ENCODE measurements around the gene MICAL2.
A peak's percentile ranks its signal among the peaks of the same experiment; 100 is the strongest.

The MICAL2 gene

DNA sequence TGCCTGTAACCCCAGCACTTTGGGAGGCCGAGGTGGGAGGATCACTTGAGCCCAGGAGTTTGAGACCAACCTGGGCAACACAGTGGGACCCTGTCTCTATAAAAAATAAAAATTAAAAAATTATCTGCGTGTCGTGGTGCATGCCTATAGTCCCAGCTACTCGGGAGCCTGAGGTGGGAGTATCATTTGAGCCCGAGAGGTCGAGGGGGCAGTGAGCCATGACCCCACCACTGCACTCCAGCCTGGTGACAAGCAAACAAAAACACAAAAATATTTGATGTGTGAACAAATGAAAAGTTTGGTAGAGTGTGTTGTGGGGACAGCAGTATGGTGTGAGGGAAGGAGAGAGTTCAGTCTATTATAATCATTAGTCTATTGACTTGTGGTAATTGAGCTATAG is 176.2 kb downstream of the MICAL2 start:
- TF ChIP-seq, protein P1, sequence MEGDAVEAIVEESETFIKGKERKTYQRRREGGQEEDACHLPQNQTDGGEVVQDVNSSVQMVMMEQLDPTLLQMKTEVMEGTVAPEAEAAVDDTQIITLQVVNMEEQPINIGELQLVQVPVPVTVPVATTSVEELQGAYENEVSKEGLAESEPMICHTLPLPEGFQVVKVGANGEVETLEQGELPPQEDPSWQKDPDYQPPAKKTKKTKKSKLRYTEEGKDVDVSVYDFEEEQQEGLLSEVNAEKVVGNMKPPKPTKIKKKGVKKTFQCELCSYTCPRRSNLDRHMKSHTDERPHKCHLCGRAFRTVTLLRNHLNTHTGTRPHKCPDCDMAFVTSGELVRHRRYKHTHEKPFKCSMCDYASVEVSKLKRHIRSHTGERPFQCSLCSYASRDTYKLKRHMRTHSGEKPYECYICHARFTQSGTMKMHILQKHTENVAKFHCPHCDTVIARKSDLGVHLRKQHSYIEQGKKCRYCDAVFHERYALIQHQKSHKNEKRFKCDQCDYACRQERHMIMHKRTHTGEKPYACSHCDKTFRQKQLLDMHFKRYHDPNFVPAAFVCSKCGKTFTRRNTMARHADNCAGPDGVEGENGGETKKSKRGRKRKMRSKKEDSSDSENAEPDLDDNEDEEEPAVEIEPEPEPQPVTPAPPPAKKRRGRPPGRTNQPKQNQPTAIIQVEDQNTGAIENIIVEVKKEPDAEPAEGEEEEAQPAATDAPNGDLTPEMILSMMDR (conservative IDR thresholded peaks at IDR 0.05; ENCODE audit: low read depth, low read length), result no peak

DNA sequence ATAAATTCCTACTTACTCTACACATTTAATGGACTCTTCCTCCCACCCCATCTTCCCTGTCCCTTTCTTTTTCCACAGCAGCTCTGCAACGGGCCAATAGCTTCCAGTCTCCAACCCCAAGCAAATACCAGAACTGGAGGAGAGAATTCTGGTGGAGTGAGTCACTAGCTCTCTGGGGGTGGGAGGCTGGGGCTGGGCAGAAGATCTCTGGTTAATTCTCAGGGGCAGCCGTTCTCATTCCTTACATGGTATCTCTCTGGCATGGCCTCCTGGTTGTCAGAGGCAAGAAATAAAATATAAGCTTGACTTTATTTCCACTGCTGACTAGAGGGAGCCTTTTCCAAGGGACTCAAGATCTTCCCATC is 176.6 kb downstream of the MICAL2 start:
- no peak overlapping the region for H3K4me3 ChIP-seq (ENCODE audit: low read length)
- TF ChIP-seq, protein P1 (conservative IDR thresholded peaks at IDR 0.05; ENCODE audit: low read depth, low read length), result no peak
- peak; percentile 77 for DNase-seq (ENCODE audit: low read depth)

More for the DNA sequence above, 176.2 kb downstream of the MICAL2 start:
- H3K4me3 ChIP-seq (ENCODE audit: low read length), result no peak overlapping the region
- no peak for DNase-seq (ENCODE audit: low read depth)

DNA sequence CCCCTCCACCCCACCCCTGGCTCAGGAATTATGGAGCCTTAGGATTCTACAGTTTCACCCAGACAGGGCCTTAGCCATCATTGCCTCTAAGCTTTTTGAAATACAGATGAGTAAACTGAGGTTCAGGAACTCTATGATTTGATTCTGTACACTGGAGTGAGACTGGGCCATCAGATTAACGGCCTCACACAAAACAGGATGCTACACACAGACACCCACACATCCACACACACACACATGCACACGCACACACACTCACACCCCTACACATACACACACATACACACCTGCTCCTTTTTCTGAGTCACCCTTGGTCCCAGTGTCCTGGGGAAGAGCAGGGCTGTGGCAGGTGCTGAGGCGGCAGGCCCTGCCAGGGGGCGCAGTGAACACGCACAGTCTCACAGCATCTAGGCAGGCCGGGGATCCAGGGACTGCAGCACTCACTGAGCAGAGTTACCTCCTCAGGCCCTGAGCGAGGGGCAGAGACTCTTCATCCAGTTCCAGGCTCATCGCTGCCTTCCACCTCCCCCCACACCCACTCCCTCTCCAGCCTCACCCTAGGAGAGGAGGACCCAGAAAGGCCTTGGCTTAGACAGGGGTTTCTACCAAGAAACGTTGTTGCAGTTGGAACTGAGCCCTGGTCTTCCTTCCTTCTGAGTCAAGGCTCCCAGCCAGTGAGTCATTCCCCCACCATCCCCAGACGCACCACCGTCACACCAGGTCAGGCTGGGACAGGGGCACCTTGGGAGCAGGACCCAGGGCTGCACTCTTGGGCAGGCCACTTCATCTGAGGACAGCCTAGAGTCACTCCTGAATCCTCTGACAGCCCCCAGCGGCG is 177.2 kb downstream of the MICAL2 start:
- TF ChIP-seq, protein P1 (conservative IDR thresholded peaks at IDR 0.05; ENCODE audit: low read depth, low read length), result peak; percentile 71
- H3K4me3 ChIP-seq (ENCODE audit: low read length), result peak overlapping the region; percentile 8
- DNase-seq (ENCODE audit: low read depth), result peak; percentile 93

DNA sequence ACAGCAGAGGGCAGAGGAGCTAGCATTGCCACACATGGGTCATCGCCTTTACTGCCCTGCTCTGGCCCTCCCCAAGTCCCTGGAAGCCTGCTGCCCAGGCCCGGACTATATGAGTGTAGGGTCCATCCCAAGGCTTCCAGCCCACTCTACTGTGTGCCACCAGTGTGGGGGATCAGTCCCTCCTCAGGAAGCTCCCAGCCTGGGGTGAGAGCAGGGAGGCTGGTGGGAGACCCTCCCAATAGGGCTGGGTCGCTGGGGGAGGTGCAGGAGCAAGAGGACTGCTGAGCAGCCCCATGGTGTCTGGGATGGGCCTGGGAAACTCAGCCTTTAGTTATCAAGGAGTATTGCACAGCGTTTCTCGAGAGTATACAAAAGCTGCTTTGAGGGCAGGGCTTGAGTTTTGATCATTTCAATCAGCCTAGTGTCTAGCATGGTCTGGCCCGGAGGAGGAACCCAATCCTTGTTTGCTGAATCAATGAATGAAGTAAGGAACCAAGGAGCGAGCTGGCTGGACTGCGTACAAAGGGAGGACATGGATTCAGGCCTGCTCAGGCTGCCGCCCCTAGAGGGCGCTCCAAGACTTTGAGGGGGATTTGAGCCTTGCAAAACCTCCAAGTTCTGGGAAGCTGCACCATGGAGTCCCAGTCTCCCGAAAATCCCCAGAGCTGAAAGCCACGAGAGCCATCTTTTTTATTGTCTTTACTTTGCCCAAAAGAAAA is 178.0 kb downstream of the MICAL2 start:
- TF ChIP-seq, protein P1 (conservative IDR thresholded peaks at IDR 0.05; ENCODE audit: low read depth, low read length), result peak; percentile 95
- peak; percentile 39 for DNase-seq (ENCODE audit: low read depth)
- no peak overlapping the region for H3K4me3 ChIP-seq (ENCODE audit: low read length)

DNA sequence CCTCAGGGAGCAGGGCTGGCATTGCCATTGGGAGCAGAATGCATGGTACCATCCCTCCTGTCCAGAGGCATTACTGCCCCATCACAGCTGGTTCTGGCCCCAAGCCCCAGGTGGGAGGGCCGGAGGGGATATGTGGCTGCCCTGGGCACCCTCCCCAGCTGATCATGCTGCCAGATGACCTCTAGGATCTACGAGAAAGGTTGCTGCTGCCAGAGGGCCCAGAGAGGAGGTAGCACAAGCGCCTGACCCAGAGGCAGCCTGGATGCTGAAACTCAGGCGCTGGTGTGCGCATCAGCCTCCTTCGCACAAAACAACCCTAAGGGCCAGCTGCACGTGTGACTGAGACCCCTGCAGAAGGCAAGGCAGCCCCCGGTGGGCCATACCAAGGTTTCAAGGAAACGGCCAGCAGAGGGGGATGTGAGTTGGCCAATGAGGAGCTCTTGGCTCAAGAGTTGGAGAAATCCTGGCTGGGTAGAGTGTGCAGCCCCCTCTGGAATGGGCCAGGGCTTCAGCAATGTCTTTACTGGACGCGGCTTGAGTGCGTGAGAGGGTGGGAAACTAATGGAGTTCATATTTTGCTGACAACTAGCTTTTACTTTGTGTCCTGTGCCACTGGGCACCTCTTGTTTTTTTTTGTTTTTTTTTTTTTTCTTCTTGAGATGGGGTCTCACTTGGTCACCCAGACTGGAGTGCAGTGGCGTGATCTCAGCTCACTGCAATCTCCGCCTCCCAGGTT is 178.7 kb downstream of the MICAL2 start:
- TF ChIP-seq, protein P1 (conservative IDR thresholded peaks at IDR 0.05; ENCODE audit: low read depth, low read length), result peak; percentile 17
- DNase-seq (ENCODE audit: low read depth), result no peak
- H3K4me3 ChIP-seq (ENCODE audit: low read length), result no peak overlapping the region

DNA sequence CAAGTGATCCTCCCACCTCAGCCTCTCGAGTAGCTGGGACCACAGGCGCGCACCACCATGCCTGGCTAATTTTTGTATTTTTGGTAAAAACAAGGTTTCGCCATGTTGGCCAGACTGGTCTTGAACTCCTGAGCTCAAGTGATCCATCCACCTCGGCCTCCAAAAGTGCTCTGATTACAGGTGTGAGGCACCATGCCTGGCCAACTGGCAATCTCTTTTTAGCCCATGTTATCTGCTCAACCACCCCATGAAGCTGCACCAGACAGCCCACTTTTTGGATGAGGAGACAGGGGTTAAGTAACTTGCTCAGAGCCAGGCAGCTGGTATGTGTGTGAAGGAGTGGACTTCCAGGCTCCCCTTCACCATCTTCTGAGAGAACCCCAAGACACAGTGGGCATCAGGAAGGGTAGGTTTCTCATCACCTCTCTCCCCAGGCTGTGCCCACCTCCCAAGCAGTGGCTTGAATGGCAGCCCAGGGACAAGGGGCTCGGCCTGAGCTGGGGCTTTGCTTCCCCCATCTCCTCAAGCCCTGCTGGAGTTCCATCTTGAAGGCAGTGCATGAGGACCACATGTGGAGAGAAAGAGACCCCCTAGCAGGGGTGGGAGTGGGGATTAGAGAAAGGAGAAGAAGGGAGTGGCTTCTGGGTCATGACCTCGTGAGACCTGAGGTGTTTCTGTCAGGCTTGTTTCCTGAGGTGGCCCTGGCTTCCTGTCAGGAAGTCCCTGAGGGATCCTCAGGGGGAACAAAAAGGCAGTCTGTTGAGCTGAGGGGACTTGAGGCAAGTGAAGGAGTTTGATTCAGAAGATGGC is 179.5 kb downstream of the MICAL2 start:
- TF ChIP-seq, protein P1 (conservative IDR thresholded peaks at IDR 0.05; ENCODE audit: low read depth, low read length), result no peak
- no peak overlapping the region for H3K4me3 ChIP-seq (ENCODE audit: low read length)
- DNase-seq (ENCODE audit: low read depth), result no peak

Data from retinal pigment epithelial cell (primary cell).